ENCODE results near the gene GTF2H1. TPM values are rescaled to one million over a fixed set of nuclear protein-coding genes. Genes with fewer than 3 reads are reported as not detected.

Gene GTF2H1
- polyA plus RNA-seq, 1 of the 3 experiments (the other 2 are of a cell fraction) = 31.2 TPM

GRCh38 chr11:18310800-18311340 is 11.5 kb upstream of the GTF2H1 start:
- H2AFZ ChIP-seq (ENCODE audit: low read depth) = no peak overlapping the region
- no peak overlapping the region for H3K9ac ChIP-seq
- H3K9me3 ChIP-seq = no peaks in the 10 kb centered on the region
- H3F3A ChIP-seq (replicated peaks; ENCODE audit: insufficient read depth) = peaks cover 11% of the 10 kb centered on the region
- no peaks in the 10 kb centered on the region for H3K9me2 ChIP-seq
- peaks cover 29% of the 10 kb centered on the region for H3K79me2 ChIP-seq (ENCODE audit: insufficient read depth)
- 85% methylated on average over 6 of the region's 6 CpGs for whole genome bisulfite sequencing (ENCODE audit: low lambda C conversion rate)
- DNase-seq = no peak
- peaks cover 0 to 8% of the 10 kb centered on the region in 2 experiments; a peak in 3 of 4 replicates for H3K4me1 ChIP-seq (ENCODE audit: control insufficient read depth in 1 of 2, insufficient read depth in 2 of 2, low read depth in 1 of 2, low read length in 1 of 2)
- H4K20me1 ChIP-seq (ENCODE audit: insufficient read depth) = no peaks in the 10 kb centered on the region
- TF ChIP-seq SIN3A (IDR thresholded peaks at IDR 0.05; ENCODE audit: borderline replicate concordance, low read depth, low read length) = no peak
- no peak for TF ChIP-seq NRF1 (IDR thresholded peaks at IDR 0.05; ENCODE audit: low read depth, low read length)
- no peak for TF ChIP-seq RCOR1 (IDR thresholded peaks at IDR 0.05; ENCODE audit: low read length)
- TF ChIP-seq USF2 (IDR thresholded peaks at IDR 0.05; ENCODE audit: borderline replicate concordance, low read depth, low read length) = no peak
- no peak for TF ChIP-seq FOSL2 (IDR thresholded peaks at IDR 0.05; ENCODE audit: borderline replicate concordance, low read depth)
- TF ChIP-seq, protein P1, sequence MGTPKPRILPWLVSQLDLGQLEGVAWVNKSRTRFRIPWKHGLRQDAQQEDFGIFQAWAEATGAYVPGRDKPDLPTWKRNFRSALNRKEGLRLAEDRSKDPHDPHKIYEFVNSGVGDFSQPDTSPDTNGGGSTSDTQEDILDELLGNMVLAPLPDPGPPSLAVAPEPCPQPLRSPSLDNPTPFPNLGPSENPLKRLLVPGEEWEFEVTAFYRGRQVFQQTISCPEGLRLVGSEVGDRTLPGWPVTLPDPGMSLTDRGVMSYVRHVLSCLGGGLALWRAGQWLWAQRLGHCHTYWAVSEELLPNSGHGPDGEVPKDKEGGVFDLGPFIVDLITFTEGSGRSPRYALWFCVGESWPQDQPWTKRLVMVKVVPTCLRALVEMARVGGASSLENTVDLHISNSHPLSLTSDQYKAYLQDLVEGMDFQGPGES (IDR thresholded peaks at IDR 0.05; ENCODE audit: low read depth, low read length) = no peak
- no peak for TF ChIP-seq USF1 (IDR thresholded peaks at IDR 0.05; ENCODE audit: borderline replicate concordance, low read depth)
- no peak for TF ChIP-seq EP300 (IDR thresholded peaks at IDR 0.05; ENCODE audit: borderline replicate concordance in 1 of 2, low read depth in 1 of 2, low read length in 1 of 2)
- TF ChIP-seq ELF1 (IDR thresholded peaks at IDR 0.05) = no peak
- TF ChIP-seq MAX (IDR thresholded peaks at IDR 0.05; ENCODE audit: low read depth) = no peak
- TF ChIP-seq, protein P2, sequence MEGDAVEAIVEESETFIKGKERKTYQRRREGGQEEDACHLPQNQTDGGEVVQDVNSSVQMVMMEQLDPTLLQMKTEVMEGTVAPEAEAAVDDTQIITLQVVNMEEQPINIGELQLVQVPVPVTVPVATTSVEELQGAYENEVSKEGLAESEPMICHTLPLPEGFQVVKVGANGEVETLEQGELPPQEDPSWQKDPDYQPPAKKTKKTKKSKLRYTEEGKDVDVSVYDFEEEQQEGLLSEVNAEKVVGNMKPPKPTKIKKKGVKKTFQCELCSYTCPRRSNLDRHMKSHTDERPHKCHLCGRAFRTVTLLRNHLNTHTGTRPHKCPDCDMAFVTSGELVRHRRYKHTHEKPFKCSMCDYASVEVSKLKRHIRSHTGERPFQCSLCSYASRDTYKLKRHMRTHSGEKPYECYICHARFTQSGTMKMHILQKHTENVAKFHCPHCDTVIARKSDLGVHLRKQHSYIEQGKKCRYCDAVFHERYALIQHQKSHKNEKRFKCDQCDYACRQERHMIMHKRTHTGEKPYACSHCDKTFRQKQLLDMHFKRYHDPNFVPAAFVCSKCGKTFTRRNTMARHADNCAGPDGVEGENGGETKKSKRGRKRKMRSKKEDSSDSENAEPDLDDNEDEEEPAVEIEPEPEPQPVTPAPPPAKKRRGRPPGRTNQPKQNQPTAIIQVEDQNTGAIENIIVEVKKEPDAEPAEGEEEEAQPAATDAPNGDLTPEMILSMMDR (IDR thresholded peaks at IDR 0.05) = no peak
- TF ChIP-seq EZH2phosphoT487 (IDR thresholded peaks at IDR 0.05; ENCODE audit: borderline replicate concordance, low read depth) = no peak
- no peak for TF ChIP-seq RAD21 (IDR thresholded peaks at IDR 0.05; ENCODE audit: low read length)
- TF ChIP-seq GABPA (IDR thresholded peaks at IDR 0.05; ENCODE audit: low read depth) = no peak
- no peak for TF ChIP-seq MEF2A (IDR thresholded peaks at IDR 0.05; ENCODE audit: borderline replicate concordance, low read depth)
- TF ChIP-seq RFX5 (IDR thresholded peaks at IDR 0.05; ENCODE audit: low read length) = no peak
- no peak for TF ChIP-seq TCF12 (IDR thresholded peaks at IDR 0.05)
- H3K27me3 ChIP-seq (ENCODE audit: insufficient read depth) = no peaks in the 10 kb centered on the region
- POLR2A ChIA-PET = no interaction called here
- H3K27ac ChIP-seq (ENCODE audit: low read depth in 2 of 2, low read length in 1 of 2) = no peak overlapping the region
- CTCF ChIA-PET = no interaction called here
- peaks cover 49 to 50% of the 10 kb centered on the region in 2 experiments for H3K36me3 ChIP-seq (replicated peaks in 1 of 2; ENCODE audit: control insufficient read depth in 1 of 2, insufficient read depth in 2 of 2, low read length in 1 of 2)
- no peak overlapping the region for H3K4me3 ChIP-seq (ENCODE audit: low read depth in 2 of 2, low read length in 1 of 2)
- H3K4me2 ChIP-seq = no peak overlapping the region

Measured in SK-N-SH (cell line).